ENCODE measurements around the gene SALL1. TPM values are rescaled to one million over a fixed set of nuclear protein-coding genes. Genes with fewer than 3 reads are reported as not detected.

Gene SALL1
- total RNA-seq, 6 experiments from 2014 or later: 10.6 to 15.4 (median 12.6) TPM

DNA sequence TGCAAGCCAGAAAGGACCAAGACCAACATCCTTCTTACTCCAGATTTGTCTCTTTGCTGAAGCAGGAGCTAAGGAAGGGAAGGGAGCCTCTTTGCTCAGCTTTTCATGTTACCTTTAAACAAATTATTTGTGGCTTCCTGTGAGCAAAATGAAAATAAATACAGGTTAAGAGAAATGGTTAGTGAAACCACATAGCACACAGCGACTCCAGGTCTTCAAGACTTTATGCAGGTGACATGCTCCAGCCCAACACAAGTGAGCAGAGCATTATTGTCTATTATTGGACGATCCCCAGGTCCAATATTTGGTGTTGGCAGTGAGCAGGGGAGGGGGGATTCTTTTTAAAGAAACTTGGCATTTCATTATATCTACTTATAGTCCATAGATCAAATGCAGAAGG is 53.3 kb downstream of the SALL1 start:
- Mint-ChIP-seq H3K9me3 (peaks cover 4% of the 10 kb centered on the region; the same call in 1 of the 2 replicates), H3K27ac (no peak overlapping the region), H3K4me1 (ENCODE audit: low read depth) (no peaks in the 10 kb centered on the region), H3K27me3 (ENCODE audit: insufficient read depth) (peaks cover 3% of the 10 kb centered on the region), H3K4me3 (no peak overlapping the region), H3K36me3 (ENCODE audit: low read depth) (no peaks in the 10 kb centered on the region)
- DNase-seq: no peak
- TF ChIP-seq, protein P1, sequence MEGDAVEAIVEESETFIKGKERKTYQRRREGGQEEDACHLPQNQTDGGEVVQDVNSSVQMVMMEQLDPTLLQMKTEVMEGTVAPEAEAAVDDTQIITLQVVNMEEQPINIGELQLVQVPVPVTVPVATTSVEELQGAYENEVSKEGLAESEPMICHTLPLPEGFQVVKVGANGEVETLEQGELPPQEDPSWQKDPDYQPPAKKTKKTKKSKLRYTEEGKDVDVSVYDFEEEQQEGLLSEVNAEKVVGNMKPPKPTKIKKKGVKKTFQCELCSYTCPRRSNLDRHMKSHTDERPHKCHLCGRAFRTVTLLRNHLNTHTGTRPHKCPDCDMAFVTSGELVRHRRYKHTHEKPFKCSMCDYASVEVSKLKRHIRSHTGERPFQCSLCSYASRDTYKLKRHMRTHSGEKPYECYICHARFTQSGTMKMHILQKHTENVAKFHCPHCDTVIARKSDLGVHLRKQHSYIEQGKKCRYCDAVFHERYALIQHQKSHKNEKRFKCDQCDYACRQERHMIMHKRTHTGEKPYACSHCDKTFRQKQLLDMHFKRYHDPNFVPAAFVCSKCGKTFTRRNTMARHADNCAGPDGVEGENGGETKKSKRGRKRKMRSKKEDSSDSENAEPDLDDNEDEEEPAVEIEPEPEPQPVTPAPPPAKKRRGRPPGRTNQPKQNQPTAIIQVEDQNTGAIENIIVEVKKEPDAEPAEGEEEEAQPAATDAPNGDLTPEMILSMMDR (IDR thresholded peaks at IDR 0.05): no peak

DNA sequence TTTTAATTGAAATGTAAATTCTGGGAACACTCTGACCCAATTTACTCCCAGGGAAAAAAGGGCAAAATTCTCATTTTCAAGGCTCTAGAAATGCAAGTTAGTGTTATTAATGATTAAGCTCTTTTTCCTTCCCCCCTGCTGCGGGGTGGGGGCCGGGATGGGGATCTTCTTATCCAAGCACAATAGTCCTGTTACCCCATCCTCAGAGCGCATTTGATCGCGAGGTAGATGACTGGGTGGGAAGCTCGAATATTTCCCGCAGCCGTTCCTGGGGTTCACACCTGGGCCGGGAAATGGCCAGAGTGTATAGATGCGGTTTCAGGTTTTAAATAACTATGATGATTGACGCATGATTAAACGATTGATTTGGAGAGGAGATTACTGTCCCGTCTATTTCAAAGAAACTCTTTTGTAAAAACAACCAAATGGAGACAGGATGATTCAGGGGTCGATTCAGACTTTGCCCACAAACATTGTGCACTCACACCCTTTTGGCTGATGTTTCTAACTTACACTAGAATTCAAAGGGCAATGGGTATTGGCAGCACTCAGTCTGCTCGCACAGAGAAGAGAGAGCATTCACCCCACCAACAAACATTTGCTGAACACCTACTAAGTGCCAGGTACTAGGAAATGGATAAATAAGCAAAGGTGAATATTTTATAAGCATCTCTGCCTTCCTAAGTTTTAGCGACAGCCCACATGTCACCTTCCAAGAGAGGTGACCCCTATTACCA is 55.0 kb downstream of the SALL1 start:
- Mint-ChIP-seq H3K27ac (no peak overlapping the region), H3K36me3 (ENCODE audit: low read depth) (no peaks in the 10 kb centered on the region), H3K4me1 (ENCODE audit: low read depth) (no peaks in the 10 kb centered on the region), H3K9me3 (no peaks in the 10 kb centered on the region), H3K4me3 (no peak overlapping the region), H3K27me3 (ENCODE audit: insufficient read depth) (peaks cover 9% of the 10 kb centered on the region)
- no peak for DNase-seq
- TF ChIP-seq, protein P1 (IDR thresholded peaks at IDR 0.05): no peak

DNA sequence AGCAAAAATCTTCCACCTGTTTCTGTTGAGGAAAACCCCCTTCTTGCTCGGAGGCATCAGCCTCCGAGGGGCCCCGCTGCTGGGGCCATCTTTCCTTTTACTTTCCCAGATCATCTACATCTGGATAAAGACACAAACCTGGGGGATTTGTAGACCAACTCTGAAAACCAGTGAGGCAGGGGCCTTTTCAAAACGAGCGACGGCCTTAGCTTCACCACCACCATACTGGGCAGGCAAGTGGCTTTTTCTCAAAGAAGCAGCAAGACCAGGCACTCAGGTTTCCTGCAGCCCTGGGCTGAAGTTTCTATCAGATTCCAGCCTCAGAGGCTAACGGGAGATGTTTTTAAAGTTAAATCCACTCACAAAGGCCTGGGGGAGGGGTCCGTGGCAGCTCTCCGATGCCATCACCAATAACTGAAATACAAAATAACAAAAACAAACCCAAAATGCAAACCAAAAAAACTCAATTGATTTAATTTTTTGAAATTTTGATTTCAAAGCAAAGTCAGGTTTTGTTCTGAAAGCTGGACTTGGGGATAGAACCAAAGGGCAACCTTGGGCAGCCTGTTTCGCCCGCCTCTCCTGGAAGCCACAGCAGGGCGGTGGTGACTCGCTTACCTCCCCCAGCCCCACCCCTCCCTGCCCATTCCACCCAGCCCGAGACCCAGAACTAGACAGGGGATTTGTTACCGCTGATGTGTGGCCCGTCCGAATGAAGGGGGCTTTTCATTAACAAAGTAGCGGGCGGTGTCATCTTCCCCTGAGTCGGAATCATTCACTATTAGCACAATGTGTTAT is 55.8 kb downstream of the SALL1 start:
- Mint-ChIP-seq H3K4me3 (no peak overlapping the region), H3K36me3 (ENCODE audit: low read depth) (no peaks in the 10 kb centered on the region), H3K27me3 (ENCODE audit: insufficient read depth) (peaks cover 8% of the 10 kb centered on the region), H3K9me3 (no peaks in the 10 kb centered on the region), H3K27ac (no peak overlapping the region), H3K4me1 (ENCODE audit: low read depth) (no peaks in the 10 kb centered on the region)
- no peak for DNase-seq
- TF ChIP-seq, protein P1 (IDR thresholded peaks at IDR 0.05): no peak

DNA sequence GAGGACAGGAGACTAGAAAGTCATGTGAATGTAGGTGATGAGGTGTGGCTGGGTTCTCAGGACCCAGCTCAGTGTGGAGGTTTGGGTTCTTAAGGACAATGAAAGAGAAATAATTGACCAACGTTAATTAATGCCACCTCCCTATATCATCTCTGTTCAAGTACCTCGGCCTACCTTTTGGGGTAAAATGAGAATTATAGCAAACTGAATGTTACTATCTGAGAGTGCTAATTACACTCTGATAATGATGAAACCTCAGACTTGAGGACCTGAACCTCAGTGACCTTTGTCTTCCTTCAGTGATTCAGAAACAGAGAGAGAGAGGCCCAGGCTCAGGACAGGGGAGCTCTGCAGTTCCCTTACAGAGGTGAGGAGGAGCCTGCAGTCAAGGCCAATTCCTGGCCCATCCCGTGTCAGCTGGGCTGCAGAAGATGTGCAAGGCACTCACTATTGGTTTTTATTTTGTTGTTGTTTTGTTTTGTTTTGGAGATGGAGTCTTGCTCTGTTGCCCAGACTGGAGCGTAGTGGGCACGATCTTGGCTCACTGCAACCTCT is 57.3 kb downstream of the SALL1 start:
- TF ChIP-seq, protein P1 (IDR thresholded peaks at IDR 0.05): no peak
- H3K27me3 Mint-ChIP-seq (ENCODE audit: insufficient read depth): peaks cover 8% of the 10 kb centered on the region
- H3K27ac Mint-ChIP-seq: no peak overlapping the region

More for the DNA sequence above, 57.3 kb downstream of the SALL1 start:
- Mint-ChIP-seq H3K36me3 (ENCODE audit: low read depth) (no peaks in the 10 kb centered on the region), H3K4me1 (ENCODE audit: low read depth) (no peaks in the 10 kb centered on the region), H3K9me3 (no peaks in the 10 kb centered on the region), H3K4me3 (no peak overlapping the region)
- DNase-seq: no peak
